ENCODE data around the gene ZRANB2. TPM values are rescaled to one million over a fixed set of nuclear protein-coding genes. Genes with fewer than 3 reads are reported as not detected.
A peak's percentile ranks its signal among the peaks of the same experiment; 100 is the strongest.

The ZRANB2 gene
- total RNA-seq, 4 donors from 2014 or later, result 50.3 to 86.2 (median 62.5) TPM

GRCh38 chr1:71015745-71016144 lies 65.1 kb downstream of the ZRANB2 start:
- TF ChIP-seq CTCF (IDR thresholded peaks at IDR 0.05), result no peak
- DNase-seq (ENCODE audit: low spot score) (no peak), ATAC-seq (ENCODE audit: low FRiP score) (no peak)

- ATAC-seq (ENCODE audit: low FRiP score) (no peak), DNase-seq (ENCODE audit: low spot score) (no peak)
- no peak for TF ChIP-seq CTCF (IDR thresholded peaks at IDR 0.05)
Measured at GRCh38 chr1:71014178-71014579, 66.7 kb downstream of the ZRANB2 start.

Small RNAs within 50 kb of the gene (small RNA-seq; reads per million reads assigned to genes)
- 437 reads per million, percentile 98 among the genes with 10 or more reads in this experiment for gene MIR186

Other genes with a start within 250 kb of the ZRANB2 start
- gene PTGER3, start 33.2 kb downstream of the ZRANB2 start, total RNA-seq, result 100 to 1,000 TPM in 3 of 4 donors, 10 to 100 TPM in 1; 27.0 to 343 (median 174) TPM